HG03108 (cell line): ENCODE data around the gene C12orf60.

Experiments
- ATAC-seq: cut with Tn5 transposase; IDR thresholded peaks from one replicate; pipeline ENCODE4 v1.9.1; 2021; ENCODE audit warnings: moderate library complexity; ENCODE audit not compliant: unreplicated experiment

Gene C12orf60

DNA sequence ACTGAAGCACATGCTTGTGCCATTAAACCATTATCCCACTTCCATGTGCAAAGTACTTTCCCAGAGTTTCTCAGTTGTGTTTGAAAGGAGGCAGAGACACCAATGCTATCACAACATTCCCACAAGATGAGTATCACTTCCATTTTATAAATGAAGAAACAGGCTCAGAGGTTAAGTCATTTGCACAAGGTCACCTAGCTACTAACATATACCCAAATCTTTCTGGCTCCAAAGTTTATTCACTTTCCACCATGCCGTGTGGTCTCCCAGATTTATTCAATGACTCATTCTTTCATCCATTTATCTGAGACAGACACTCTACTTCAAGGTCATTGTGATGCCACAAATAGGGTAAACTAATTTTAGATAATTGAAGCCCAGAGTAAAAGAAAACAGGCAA lies 30.5 kb downstream of the C12orf60 start:
- no peak for ATAC-seq

GRCh38 chr12:14834509-14834908 lies 31.0 kb downstream of the C12orf60 start:
- no peak for ATAC-seq

DNA sequence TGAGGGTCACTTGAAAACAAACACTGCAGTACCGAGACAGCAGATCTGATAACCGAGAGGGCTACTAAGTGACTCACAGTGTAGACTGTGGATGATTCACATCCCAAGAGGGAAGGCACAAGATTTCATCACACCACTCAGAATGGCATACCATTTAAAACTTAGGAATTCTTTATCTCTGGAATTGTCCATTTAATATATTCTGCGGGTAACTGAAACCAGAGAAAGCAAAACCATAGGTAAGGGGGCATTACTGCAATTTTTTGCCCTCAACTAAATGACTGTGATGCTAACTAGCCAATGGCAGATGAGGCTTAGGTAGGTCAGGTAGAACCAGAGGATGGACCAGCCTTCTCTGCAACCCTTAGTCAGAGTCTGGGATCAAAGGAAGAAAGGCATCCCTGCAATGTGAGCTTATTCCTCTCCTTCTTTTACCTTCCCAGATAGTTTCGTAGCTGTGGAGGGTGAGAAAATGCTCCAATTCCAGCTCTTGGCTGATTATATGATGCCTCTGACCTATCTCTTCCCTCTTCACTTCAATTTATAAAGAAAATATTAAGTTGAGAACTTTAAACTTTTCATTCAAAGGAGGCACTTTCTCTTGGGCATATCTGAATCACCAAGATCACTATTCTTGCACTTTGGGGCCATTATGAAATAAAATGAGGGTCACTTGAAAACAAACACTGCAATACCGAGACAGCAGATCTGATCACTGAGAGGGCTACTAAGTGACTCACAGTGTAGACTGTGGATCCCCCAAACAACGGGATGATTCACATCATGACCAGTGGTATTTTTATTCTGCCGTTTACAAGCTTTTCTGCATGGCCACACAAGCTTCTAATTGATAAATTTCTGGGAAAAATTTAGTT lies 33.1 kb downstream of the C12orf60 start:
- no peak for ATAC-seq

DNA sequence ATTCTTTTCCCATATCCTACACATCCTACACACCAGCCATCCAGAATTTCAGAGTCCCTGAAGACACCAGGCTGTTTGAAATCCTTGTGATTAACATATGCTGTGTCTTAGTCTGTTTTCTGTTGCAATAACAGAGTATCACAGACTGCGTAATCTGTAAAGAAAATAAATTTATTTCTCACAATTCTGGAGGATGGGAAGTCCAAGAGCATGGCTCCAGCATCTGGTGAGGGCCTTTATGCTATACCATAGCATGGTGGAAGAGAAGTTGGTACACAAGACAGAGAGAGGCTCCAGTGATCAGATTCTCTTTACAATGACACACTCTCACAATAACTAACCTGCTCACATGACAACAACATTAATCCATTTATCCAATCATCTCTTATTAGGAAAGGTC lies 35.8 kb downstream of the C12orf60 start:
- no peak for ATAC-seq

DNA sequence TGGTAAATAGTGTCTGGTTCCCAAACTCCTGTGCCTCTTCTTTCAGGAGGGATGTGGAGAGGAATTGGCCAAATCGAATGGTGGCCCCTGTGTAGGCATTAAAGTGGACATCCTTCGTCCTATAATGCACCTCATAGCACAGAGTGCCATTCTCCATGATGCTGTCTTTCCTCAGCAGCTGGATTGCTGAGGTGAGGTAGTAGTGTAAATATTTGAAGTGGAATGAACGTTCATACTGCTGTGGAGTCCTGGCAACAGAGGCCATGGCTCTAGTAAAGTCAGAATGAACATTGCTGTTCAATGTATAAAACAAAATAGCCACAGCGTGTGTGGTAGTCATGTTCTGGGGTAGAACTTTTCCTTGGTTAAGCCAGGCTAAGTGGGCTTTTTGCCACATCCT lies 37.1 kb downstream of the C12orf60 start:
- ATAC-seq = no peak

DNA sequence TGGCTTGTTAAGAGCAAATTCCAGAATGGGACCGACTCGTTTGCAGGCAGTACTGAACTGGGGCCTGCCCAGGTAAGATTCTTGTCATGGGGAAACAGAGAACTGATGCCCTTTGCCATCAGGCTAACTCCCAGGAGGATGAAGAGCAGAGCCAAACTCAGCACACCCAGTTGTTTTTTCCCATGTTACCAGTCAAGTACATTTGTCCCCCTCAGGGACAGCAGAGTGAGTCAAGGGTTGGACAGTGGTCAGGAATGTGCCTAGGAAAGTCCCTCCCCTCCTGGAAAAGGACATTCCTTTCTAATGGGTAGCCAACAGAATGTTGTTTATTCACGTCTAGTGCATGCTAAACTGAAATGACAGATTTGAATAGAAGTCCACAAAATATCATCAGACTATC lies 38.3 kb downstream of the C12orf60 start:
- no peak for ATAC-seq

- ATAC-seq = no peak
Measured at GRCh38 chr12:14842315-14842714, 38.8 kb downstream of the C12orf60 start.

DNA sequence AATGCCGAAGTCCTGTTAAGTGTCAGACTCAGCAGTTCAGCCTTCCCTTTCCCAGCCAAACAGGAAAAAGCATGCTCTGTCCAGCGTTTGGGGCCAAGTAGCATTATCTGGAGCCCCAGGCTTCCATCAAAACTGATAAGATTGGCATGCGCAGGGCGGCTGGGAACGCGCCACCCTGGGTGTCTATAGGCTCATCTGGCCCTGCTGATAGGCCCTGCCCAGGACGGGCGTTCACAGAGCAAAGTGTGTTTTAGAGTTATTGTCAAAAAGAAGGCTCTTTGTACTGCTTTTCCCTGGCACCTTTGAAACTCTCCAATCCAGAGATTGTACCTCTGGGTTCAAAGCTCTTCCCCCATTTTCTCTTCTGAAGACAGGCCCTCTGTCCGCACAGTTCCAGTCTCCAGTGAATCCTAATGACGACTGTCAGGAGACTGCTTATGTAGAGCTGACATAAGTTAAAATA lies 40.0 kb downstream of the C12orf60 start, which contains the start of gene ART4:
TSS of gene ART4 (minus strand) at position 102 of the 463 bp plus-strand sequence. CDS start 413 bp downstream, outside the sequence.
- no peak for ATAC-seq

- no peak for ATAC-seq
Measured at GRCh38 chr12:14844401-14844800, 40.9 kb downstream of the C12orf60 start.

- ATAC-seq = no peak
Measured at GRCh38 chr12:14845350-14845750, 41.9 kb downstream of the C12orf60 start.

GRCh38 chr12:14846042-14846587 lies 42.6 kb downstream of the C12orf60 start:
- no peak for ATAC-seq

- ATAC-seq = no peak
Measured at GRCh38 chr12:14846876-14847580, 43.6 kb downstream of the C12orf60 start.

- ATAC-seq = no peak
Measured at GRCh38 chr12:14849661-14850060, 46.2 kb downstream of the C12orf60 start.

- peak; percentile 62 for ATAC-seq
Measured at GRCh38 chr12:14850929-14851663, 47.6 kb downstream of the C12orf60 start.

DNA sequence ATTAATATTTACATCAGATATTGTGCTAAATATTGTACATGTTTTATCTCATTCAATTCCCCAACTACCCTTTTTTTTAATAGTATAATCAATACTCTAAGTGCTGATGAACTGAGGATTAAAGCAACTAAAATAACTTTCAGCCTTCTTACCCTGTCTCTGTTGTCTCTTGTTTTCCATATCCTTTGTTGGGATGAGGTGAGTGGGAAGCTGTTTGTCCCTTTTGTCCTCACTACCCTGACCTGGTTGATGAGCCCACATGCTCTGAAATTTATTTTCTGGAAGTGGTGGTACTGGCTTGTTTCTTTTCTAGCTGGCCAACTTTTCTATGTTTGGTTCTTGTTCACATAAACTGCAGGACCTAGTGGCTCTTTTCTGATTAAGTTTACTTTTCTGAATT lies 49.4 kb downstream of the C12orf60 start:
- no peak for ATAC-seq

DNA sequence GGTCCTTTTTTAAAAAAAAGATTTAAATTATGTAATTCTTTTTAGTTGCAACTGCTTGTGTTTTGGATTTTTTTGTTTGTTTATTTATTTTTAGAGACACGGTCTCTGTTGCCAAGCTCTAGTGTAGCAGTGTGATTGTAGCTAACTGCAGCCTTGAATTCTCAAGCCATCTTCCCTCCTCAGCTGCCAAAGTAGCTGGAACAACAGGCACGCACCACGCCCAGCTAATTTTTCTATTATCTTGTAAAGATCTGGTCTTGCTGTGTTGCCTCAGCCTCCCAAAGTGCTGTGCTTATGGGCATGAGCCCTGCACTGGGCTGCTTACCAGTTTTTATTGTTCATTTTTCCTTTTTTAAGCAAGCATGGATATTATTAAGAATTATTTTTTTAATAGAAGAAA lies 50.5 kb downstream of the C12orf60 start:
- ATAC-seq = no peak

DNA sequence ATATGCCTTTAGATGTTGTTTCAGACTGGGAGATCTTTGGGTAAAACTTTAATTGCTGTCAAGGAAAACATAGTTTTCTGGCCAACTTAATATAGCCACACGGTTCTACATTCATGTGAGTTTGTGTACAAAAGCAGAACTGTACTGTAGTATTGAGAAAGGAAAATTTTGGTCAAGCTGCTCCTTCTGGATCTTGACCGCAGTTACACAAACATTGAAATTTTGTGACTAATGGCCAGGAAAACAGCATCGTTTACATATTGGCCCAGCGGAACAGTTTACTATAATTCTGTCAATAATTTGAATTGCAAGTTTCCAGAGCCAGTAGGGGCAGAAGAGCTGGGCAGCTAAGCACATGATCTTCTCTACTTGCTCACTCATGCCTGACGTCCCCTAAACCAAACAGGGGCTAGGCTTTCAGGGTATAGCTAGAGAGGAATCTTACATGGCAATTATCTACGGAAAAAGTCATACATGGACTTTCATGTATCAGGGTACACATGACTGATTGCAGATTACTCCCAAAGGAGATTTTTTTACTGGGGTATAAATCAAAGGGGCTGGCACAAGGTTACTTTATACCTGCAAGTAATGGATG lies 51.2 kb downstream of the C12orf60 start:
- ATAC-seq = no peak

- ATAC-seq = no peak
Measured at GRCh38 chr12:14858513-14858912, 55.0 kb downstream of the C12orf60 start.

DNA sequence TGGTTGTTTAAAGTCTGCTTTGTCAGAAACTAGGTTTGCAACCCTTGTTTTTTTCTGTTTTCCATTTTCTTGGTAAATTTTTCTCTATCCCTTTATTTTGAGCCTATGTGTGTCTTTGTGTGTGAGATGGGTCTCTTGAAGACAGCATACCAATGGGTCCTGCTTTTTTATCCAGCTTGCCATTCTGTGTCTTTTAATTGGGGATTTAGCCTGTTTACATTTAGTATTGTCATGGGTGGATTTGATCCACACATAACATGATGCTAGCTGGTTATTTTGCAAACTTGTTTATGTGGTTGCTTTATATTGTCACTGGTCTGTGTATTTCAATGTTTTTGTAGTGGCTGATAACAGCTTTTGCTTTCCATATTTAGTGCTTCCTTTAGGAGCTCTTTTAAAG lies 57.0 kb downstream of the C12orf60 start:
- ATAC-seq = no peak

DNA sequence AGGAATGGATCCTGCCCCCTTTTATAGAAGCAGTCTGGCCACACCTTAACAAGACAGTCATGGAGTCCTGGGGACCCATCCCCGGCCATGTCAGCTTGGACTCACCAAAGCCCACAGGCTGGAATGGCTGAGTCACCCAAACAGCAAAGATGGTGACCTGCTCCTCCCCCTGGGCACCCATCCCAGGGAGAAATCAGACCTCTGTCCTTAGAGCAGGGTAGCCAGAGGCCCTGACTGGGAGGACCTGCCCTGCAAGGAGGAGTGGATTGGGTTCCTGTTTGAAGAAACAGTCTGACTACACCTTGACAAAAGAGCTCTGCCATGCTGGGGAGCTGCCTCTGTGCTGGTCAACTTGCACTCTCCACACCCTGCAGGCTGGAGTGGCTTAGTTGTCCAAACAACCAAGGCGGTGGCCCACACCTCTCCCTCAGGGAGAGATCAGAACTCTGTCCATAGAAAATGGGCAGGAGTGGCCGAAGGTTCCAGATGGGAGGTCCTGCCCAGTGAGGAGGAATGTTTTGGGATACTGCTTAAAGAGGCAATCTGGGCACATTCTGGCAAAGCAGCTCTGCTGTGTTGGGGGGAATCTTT lies 65.5 kb downstream of the C12orf60 start:
- no peak for ATAC-seq
